Lower lobe of right lung (tissue), 2 donors: Measurements from ENCODE around the gene PTPN9. TPM values are rescaled to one million over a fixed set of nuclear protein-coding genes. Genes with fewer than 3 reads are reported as not detected.
A peak's percentile ranks its signal among the peaks of the same experiment; 100 is the strongest.
"Not testable (repeated sequence)": the region's sequence is repeated elsewhere in the genome, so short reads cannot be mapped to it uniquely, and the experiment has no call there.

Experiments
- ATAC-seq, 2 donors: fragments of 200-7000 bp; cut with Tn5 transposase; one replicate each; pipeline ENCODE4 v1.9.1; 2020 to 2022; ENCODE audit warnings: mild to moderate bottlenecking in 2 of 2, moderate library complexity in 2 of 2
- DNase-seq: peaks from one replicate; pipeline ENCODE4 v3.0.0-alpha.2; 2020
- H3K27ac ChIP-seq: fragments of 200-600 bp; one replicate; pipeline ENCODE4 v1.8.0; 2022
- H3K27me3 ChIP-seq: fragments of 200-600 bp; one replicate; pipeline ENCODE4 v1.8.0; 2022; ENCODE audit warnings: low read depth
- H3K36me3 ChIP-seq: fragments of 200-600 bp; one replicate; pipeline ENCODE4 v1.8.0; 2022; ENCODE audit warnings: mild to moderate bottlenecking
- H3K4me1 ChIP-seq: fragments of 200-600 bp; one replicate; pipeline ENCODE4 v1.8.0; 2022
- H3K4me3 ChIP-seq: fragments of 200-600 bp; one replicate; pipeline ENCODE4 v1.8.0; 2022; ENCODE audit warnings: mild to moderate bottlenecking
- H3K9me3 ChIP-seq: fragments of 200-600 bp; one replicate; pipeline ENCODE4 v1.8.0; 2022
- intact Hi-C: fragments of 100-400 bp; cut with DNase I; formaldehyde crosslinking; loops from one replicate; pipeline ENCODE4 v1.11.0; 2022
- total RNA-seq: library from RNA; stranded (reverse); fragmentation: NEBNext Ultra II Directional; extraction: Animal tissue kit (Norgen Biotek cat#: 25700); gene quantifications from one replicate; pipeline ENCODE4 v1.2.1, GENCODE V29; 2021
- TF ChIP-seq, protein P1 (sequence below): fragments of 200-600 bp; IDR thresholded peaks from one replicate; pipeline ENCODE4 v1.8.0; 2022; ENCODE audit warnings: antibody characterized with exemption, mild to moderate bottlenecking
- donor health status: DM: no; HTN: yes; CAD: no; lungs with severe emphysema.

The PTPN9 gene
- total RNA-seq, 1 donor from 2014 or later: 31.4 TPM

GRCh38 chr15:75483106-75483505 is 96.0 kb downstream of the PTPN9 start:
- ATAC-seq (no peak), DNase-seq (no peak)
- Histone ChIP-seq H3K27ac (no peak overlapping the region), H3K4me1 (no peaks in the 10 kb centered on the region), H3K36me3 (peaks cover 50% of the 10 kb centered on the region), H3K9me3 (no peaks in the 10 kb centered on the region), H3K4me3 (no peak overlapping the region), H3K27me3 (no peaks in the 10 kb centered on the region)
- intact Hi-C loops: no loop called here
- TF ChIP-seq, protein P1, sequence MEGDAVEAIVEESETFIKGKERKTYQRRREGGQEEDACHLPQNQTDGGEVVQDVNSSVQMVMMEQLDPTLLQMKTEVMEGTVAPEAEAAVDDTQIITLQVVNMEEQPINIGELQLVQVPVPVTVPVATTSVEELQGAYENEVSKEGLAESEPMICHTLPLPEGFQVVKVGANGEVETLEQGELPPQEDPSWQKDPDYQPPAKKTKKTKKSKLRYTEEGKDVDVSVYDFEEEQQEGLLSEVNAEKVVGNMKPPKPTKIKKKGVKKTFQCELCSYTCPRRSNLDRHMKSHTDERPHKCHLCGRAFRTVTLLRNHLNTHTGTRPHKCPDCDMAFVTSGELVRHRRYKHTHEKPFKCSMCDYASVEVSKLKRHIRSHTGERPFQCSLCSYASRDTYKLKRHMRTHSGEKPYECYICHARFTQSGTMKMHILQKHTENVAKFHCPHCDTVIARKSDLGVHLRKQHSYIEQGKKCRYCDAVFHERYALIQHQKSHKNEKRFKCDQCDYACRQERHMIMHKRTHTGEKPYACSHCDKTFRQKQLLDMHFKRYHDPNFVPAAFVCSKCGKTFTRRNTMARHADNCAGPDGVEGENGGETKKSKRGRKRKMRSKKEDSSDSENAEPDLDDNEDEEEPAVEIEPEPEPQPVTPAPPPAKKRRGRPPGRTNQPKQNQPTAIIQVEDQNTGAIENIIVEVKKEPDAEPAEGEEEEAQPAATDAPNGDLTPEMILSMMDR: no peak

DNA sequence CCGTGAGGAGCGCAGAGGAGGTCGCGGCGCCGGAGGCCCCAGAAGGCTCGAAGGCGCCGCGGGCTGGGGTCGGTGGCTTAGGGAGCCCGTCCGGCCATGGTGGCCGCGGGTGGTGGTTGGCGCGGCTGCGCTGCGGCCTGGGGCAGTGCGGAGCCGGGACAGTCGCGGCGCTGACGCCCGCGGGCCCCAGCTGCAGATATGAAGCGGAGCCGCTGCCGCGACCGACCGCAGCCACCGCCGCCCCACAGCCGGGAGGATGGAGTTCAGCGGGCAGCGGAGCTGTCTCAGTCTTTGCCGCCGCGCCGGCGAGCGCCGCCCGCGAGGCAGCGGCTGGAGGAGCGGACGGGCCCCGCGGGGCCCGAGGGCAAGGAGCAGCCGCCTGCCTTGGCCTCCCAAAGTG is 98.7 kb downstream of the PTPN9 start:
- intact Hi-C loops, H3K9me3 ChIP-seq, H3K27ac ChIP-seq, DNase-seq, ATAC-seq, H3K4me1 ChIP-seq, H3K4me3 ChIP-seq, H3K27me3 ChIP-seq: not testable (repeated sequence)
- peaks cover 52% of the 10 kb centered on the region for H3K36me3 ChIP-seq

- intact Hi-C loops: no loop called here
- Histone ChIP-seq H3K27me3 (no peaks in the 10 kb centered on the region), H3K4me3 (no peak overlapping the region), H3K36me3 (peaks cover 60% of the 10 kb centered on the region), H3K9me3 (no peaks in the 10 kb centered on the region), H3K27ac (no peak overlapping the region), H3K4me1 (no peaks in the 10 kb centered on the region)
- DNase-seq (no peak), ATAC-seq (no peak)
- TF ChIP-seq, protein P1: no peak
Measured at GRCh38 chr15:75479670-75480069, 99.4 kb downstream of the PTPN9 start.

DNA sequence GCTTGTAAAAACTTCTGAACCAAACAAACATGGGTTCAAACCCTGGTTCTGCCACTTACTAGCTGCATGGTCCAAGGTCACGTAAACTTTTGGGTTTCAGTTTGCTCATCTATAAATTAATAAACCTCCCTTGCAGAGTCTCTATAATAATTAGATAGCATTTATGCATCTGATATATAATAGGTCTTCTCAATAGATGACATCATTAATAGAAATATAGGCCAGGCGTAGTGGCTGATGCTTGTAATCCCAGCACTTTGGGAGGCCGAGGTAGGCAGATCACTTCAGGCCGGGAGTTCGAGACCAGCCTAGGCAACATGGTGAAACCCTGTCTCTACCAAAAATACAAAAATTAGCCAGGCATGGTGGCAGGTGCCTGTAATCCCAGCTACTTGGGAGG is 102.0 kb downstream of the PTPN9 start:
- H3K27me3 ChIP-seq, H3K27ac ChIP-seq, ATAC-seq, H3K4me3 ChIP-seq, H3K4me1 ChIP-seq, H3K9me3 ChIP-seq, intact Hi-C loops, DNase-seq: not testable (repeated sequence)
- peaks cover 72% of the 10 kb centered on the region for H3K36me3 ChIP-seq

DNA sequence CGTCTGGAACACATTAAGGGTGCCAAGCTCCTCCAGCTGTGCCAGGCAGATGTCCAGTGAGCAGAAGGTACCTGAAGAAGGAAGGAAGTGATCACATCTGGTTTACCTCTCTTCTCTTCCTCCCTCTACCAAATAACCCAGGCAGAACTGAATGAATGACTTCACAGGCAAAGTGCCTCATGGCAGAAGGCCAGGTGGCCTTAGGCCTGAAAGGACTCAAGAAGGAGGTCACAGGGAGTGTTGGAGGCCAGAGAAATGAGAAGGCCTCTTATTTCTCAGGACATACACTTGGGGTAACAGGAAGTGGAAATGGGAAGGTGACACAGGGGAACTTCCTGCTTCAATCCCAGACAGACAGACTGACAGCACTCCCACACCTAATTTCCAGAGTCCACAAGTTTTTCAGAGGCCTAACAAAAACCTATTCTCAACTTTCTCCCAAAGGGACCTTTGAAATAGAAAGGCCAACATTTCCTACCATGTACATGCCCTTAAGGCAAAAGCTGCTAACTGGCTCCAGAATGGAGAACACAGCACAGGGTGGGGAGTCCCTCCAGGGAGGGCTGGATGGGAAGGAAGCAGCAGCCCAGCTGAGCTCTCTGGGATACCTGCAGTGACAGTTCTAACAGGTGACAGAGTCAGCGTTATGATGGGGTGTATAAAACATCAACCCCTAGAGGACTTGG is 110.1 kb downstream of the PTPN9 start:
- DNase-seq (no peak), ATAC-seq (peak in 1 of 2 donors; percentile 33)
- Histone ChIP-seq H3K27me3 (no peaks in the 10 kb centered on the region), H3K4me3 (no peak overlapping the region), H3K4me1 (no peaks in the 10 kb centered on the region), H3K9me3 (no peaks in the 10 kb centered on the region), H3K27ac (no peak overlapping the region), H3K36me3 (peaks cover 84% of the 10 kb centered on the region)
- intact Hi-C loops: no loop called here
- TF ChIP-seq, protein P1: no peak

- H3K4me1 ChIP-seq: peaks cover 7% of the 10 kb centered on the region
- ATAC-seq: no peak
- H3K36me3 ChIP-seq: peaks cover 3% of the 10 kb centered on the region
Measured at GRCh38 chr15:75460646-75461045, 118.5 kb downstream of the PTPN9 start.

More at GRCh38 chr15:75460646-75461045, 118.5 kb downstream of the PTPN9 start:
- DNase-seq: no peak
- no peak overlapping the region for H3K4me3 ChIP-seq
- TF ChIP-seq, protein P1: no peak
- H3K9me3 ChIP-seq: no peaks in the 10 kb centered on the region
- H3K27me3 ChIP-seq: no peaks in the 10 kb centered on the region
- intact Hi-C loops: no loop called here
- H3K27ac ChIP-seq: no peak overlapping the region
